OCI-LY1 (cell line): ENCODE results near the gene DBT.
"Not testable (repeated sequence)": the region's sequence is repeated elsewhere in the genome, so short reads cannot be mapped to it uniquely, and the experiment has no call there.

Experiments
- CTCF ChIP-seq: fragments of 200-600 bp; sonication (generic), shearing (Covaris generic); IDR thresholded peaks from 2 replicates; pipeline ENCODE4 v1.5.1; 2017; ENCODE audit warnings: mild to moderate bottlenecking, antibody characterized with exemption, low read length, moderate library complexity, mixed read lengths
- EZH2 ChIP-seq: fragments of 200-600 bp; sonication (generic), shearing (Covaris generic); IDR thresholded peaks from 2 replicates; pipeline ENCODE4 v1.8.0; 2017; ENCODE audit warnings: borderline replicate concordance, mixed run types, mild to moderate bottlenecking, antibody characterized with exemption, low read length, moderate library complexity, mixed read lengths

GRCh38 chr1:100200060-100200459 is 49.6 kb downstream of the DBT start:
- TF ChIP-seq CTCF, EZH2: not testable (repeated sequence)
